HepG2 (cell line): Measurements from ENCODE around the gene ELP6. TPM values are rescaled to one million over a fixed set of nuclear protein-coding genes. Genes with fewer than 3 reads are reported as not detected.

ENCODE experiments used
- ATAC-seq: fragments of 200-7000 bp; cut with Tn5 transposase; 3 replicates; pipeline ENCODE4 v1.9.1; 2020; ENCODE audit warnings: mild to moderate bottlenecking, moderate library complexity
- BruUV-seq: library from RNA; stranded (reverse); fragments of 400-500 nt; replicated peaks from 2 replicates; lab custom pipeline; 2021; lab: Mats Ljungman, UMichigan
- CTCF ChIA-PET: fragments of 300-600 bp; formaldehyde crosslinking; extraction: SDS; loops from one replicate; lab custom pipeline; 2021; ENCODE audit warnings: low total read pairs, inconsistent platforms, low intra/inter-chr PET ratio; lab: Yijun Ruan, JAX
- POLR2A ChIA-PET: fragments of 350-600 bp; sonication (Branson Sonifier 250); formaldehyde crosslinking; loops from one replicate; lab custom pipeline; 2020; ENCODE audit warnings: antibody characterized with exemption, inconsistent platforms; lab: Yijun Ruan, JAX
- DNase-seq: peaks from one replicate; pipeline ENCODE4 v3.0.0-alpha.2; 2015; ENCODE audit warnings: low spot score
- FAIRE-seq: peaks from 3 replicates; lab custom pipeline; 2011; peaks lifted over from hg19 to GRCh38; lab: Jason Lieb, UNC
- H2AFZ ChIP-seq: one replicate; pipeline ENCODE4 v1.6.1; 2011; ENCODE audit warnings: low read length, inconsistent platforms
- H3K27ac ChIP-seq: fragments of 300-600 bp; 3 replicates; pipeline ENCODE4 v1.8.0; 2011; ENCODE audit warnings: mixed run types, mild to moderate bottlenecking, mixed read lengths, low read length, inconsistent platforms; ENCODE audit not compliant: insufficient read depth; ENCODE audit errors: extremely low read length
- H3K27me3 ChIP-seq, 2 experiments: fragments of 200-600 bp in 1 of 2; 2 replicates in 1 of 2; 3 replicates in 1 of 2; pipeline versions ENCODE4 v1.6.0 to v1.8.0; 2011; ENCODE audit warnings: low read length in 2 of 2, mild to moderate bottlenecking in 2 of 2, moderate library complexity in 2 of 2, inconsistent platforms in 1 of 2; ENCODE audit not compliant: insufficient read depth in 2 of 2, control insufficient read depth in 1 of 2
- H3K36me3 ChIP-seq, 2 experiments: fragments of 200-600 bp in 1 of 2; replicated peaks in 1 of 2; 2 replicates in 1 of 2; 3 replicates in 1 of 2; pipeline versions ENCODE4 v1.5.1 to v1.8.0; 2011; ENCODE audit warnings: low read length in 2 of 2, inconsistent platforms in 1 of 2; ENCODE audit not compliant: insufficient read depth in 2 of 2, control insufficient read depth in 1 of 2
- H3K4me1 ChIP-seq: 2 replicates; pipeline ENCODE4 v1.5.1; 2012; ENCODE audit warnings: low read length, inconsistent platforms; ENCODE audit not compliant: insufficient read depth
- H3K4me2 ChIP-seq: 2 replicates; pipeline ENCODE4 v1.6.0; 2011; ENCODE audit warnings: low read depth, low read length, inconsistent platforms
- H3K4me3 ChIP-seq, 3 experiments: fragments of 200-600 bp in 1 of 3; sonication (generic), shearing (Covaris generic) in 1 of 3; replicated peaks in 1 of 3; 2 replicates each; pipeline ENCODE4 v1.5.1; 2011 to 2016; ENCODE audit warnings: low read length in 3 of 3, inconsistent platforms in 2 of 3, low read depth in 2 of 3, mild to moderate bottlenecking in 2 of 3, control low read depth in 1 of 3, mixed read lengths in 1 of 3; ENCODE audit not compliant: insufficient read depth in 1 of 3
- H3K79me2 ChIP-seq: one replicate; pipeline ENCODE4 v1.6.1; 2011; ENCODE audit warnings: low read length, inconsistent platforms; ENCODE audit not compliant: insufficient read depth
- H3K9ac ChIP-seq: 2 replicates; pipeline ENCODE4 v1.6.0; 2011; ENCODE audit warnings: mild to moderate bottlenecking, low read depth, low read length, inconsistent platforms; ENCODE audit not compliant: insufficient read depth
- H3K9me3 ChIP-seq: 2 replicates; pipeline ENCODE4 v1.5.1; 2012; ENCODE audit warnings: mild to moderate bottlenecking, low read length
- H4K20me1 ChIP-seq: 2 replicates; pipeline ENCODE4 v1.6.0; 2011; ENCODE audit warnings: inconsistent platforms, mild to moderate bottlenecking, low read length, moderate library complexity; ENCODE audit not compliant: insufficient read depth
- DNMT1 ChIP-seq: sonication (generic); formaldehyde crosslinking; IDR thresholded peaks from 2 replicates; pipeline ENCODE4 v1.5.1; 2020; ENCODE audit warnings: mild to moderate bottlenecking, missing genetic modification reagents
- KLF13 ChIP-seq: sonication (generic); formaldehyde crosslinking; IDR thresholded peaks from 2 replicates; pipeline ENCODE4 v1.4.0; 2020; ENCODE audit warnings: mild to moderate bottlenecking, missing genetic modification reagents
- KLF16 ChIP-seq, 2 experiments: sonication (generic) in 1 of 2; formaldehyde crosslinking in 1 of 2; IDR thresholded peaks; 2 replicates each; pipeline versions ENCODE4 v1.6.1 to v1.8.0; 2016 to 2023; ENCODE audit warnings: missing genetic modification reagents in 2 of 2, missing compliant biosample characterization in 1 of 2
- MEIS1 ChIP-seq: sonication (generic); formaldehyde crosslinking; IDR thresholded peaks from 2 replicates; pipeline ENCODE4 v1.9.0; 2021; ENCODE audit warnings: mild to moderate bottlenecking, missing genetic modification reagents, moderate library complexity, borderline replicate concordance
- PRMT3 ChIP-seq: sonication (generic); formaldehyde crosslinking; IDR thresholded peaks from 2 replicates; pipeline ENCODE4 v1.8.1; 2022; ENCODE audit warnings: low read depth, mild to moderate bottlenecking, moderate library complexity, missing genetic modification reagents, borderline replicate concordance
- YEATS2 ChIP-seq: sonication (generic); formaldehyde crosslinking; IDR thresholded peaks from 2 replicates; pipeline ENCODE4 v1.4.0; 2020; ENCODE audit warnings: missing genetic modification reagents, borderline replicate concordance
- ZBTB43 ChIP-seq: sonication (generic); formaldehyde crosslinking; conservative IDR thresholded peaks from 2 replicates; pipeline ENCODE4 v1.4.0; 2020; ENCODE audit warnings: missing genetic modification reagents
- ZNF503 ChIP-seq: sonication (generic); formaldehyde crosslinking; IDR thresholded peaks from 2 replicates; pipeline ENCODE4 v1.4.0; 2020; ENCODE audit warnings: missing genetic modification reagents
- ZNF580 ChIP-seq: IDR thresholded peaks from 2 replicates; pipeline ENCODE4 v1.6.1; 2016; ENCODE audit warnings: low read depth, borderline replicate concordance
- ZNF784 ChIP-seq: sonication (generic); formaldehyde crosslinking; IDR thresholded peaks from 2 replicates; pipeline ENCODE4 v1.5.1; 2020; ENCODE audit warnings: missing genetic modification reagents, mild to moderate bottlenecking, borderline replicate concordance
- ZSCAN25 ChIP-seq: sonication (generic); formaldehyde crosslinking; IDR thresholded peaks from 2 replicates; pipeline ENCODE4 v1.8.0; 2022; ENCODE audit warnings: mild to moderate bottlenecking, missing genetic modification reagents
- ZSCAN31 ChIP-seq: sonication (generic); formaldehyde crosslinking; IDR thresholded peaks from 2 replicates; pipeline ENCODE4 v1.5.0; 2020; ENCODE audit warnings: low read depth, mild to moderate bottlenecking, missing genetic modification reagents
- WGBS: methylation state at CpG from one replicate; pipeline ENCODE4 v1.1.6; 2017; ENCODE audit warnings: low lambda C conversion rate; 5-methylcytosine and 5-hydroxymethylcytosine counted together
- in situ Hi-C: cut with HindIII; loops from 2 replicates; pipeline ENCODE4 v1.10.0; 2017; ENCODE audit warnings: low pct_unique_long_range_greater_than_20kb; ENCODE audit not compliant: extremely low pct_ligation_motif_present
- intact Hi-C: fragments of 100-400 bp; cut with micrococcal nuclease; formaldehyde crosslinking; loops from one replicate; pipeline ENCODE4 v1.10.0; 2022; ENCODE audit not compliant: unreplicated experiment
- polyA plus RNA-seq, 8 experiments: library from polyadenylated mRNA; depleted of rRNA in 3 of 8; stranded (reverse) in 7 of 8; unstranded in 1 of 8; fragments of >200 nt; fragmentation: Illumina TruSeq in 4 of 8; extraction: Trizol in 4 of 8; gene quantifications; 2 replicates each; pipeline versions ENCODE4 v1.2.1 to v1.2.3, GENCODE V29; 2011 to 2016; ENCODE audit warnings: low read depth in 4 of 8, missing spikeins in 1 of 8, mixed read lengths in 1 of 8; ENCODE audit not compliant: insufficient read depth in 1 of 8
- total RNA-seq, 5 experiments: library from RNA; depleted of rRNA; stranded (reverse); fragments of >200 nt; fragmentation: Illumina TruSeq; extraction: Trizol; gene quantifications; 2 replicates each; pipeline ENCODE4 v1.2.3, GENCODE V29; 2016; ENCODE audit warnings: low read depth in 1 of 5

ELP6 gene
- total and polyA plus RNA-seq, 2 of the 13 experiments (the other 11 are each of a cell fraction or from before 2014, with no cell fraction given), result 45.0 to 49.3 TPM

- Histone ChIP-seq H3K79me2 (no peaks in the 10 kb centered on the region), H3K4me1 (peaks cover 34% of the 10 kb centered on the region), H3K36me3 (no peaks in the 10 kb centered on the region), H3K27ac (no peak overlapping the region), H3K9ac (no peak overlapping the region), H3K9me3 (no peaks in the 10 kb centered on the region), H3K4me2 (no peak overlapping the region), H3K4me3 (no peak overlapping the region), H4K20me1 (no peaks in the 10 kb centered on the region), H2AFZ (no peak overlapping the region), H3K27me3 (peaks cover 4 to 13% of the 10 kb centered on the region in 2 experiments; a peak in 4 of 5 replicates)
- CTCF ChIA-PET, result no interaction called here
- intact Hi-C loops (no loop called here), in situ Hi-C loops (no loop called here)
- ATAC-seq (no peak), DNase-seq (no peak), FAIRE-seq (no peak)
- WGBS, result 60% methylated on average over 3 of the region's 4 CpGs
- POLR2A ChIA-PET, result no interaction called here
- no TSS peak for BruUV-seq
- TF ChIP-seq ZNF503 (CRISPR knock-in tag), result no peak
- TF ChIP-seq YEATS2, result no peak
- TF ChIP-seq ZSCAN25, result no peak
- TF ChIP-seq ZNF784 (CRISPR knock-in tag), result no peak
Observed at GRCh38 chr3:47540281-47540680, 26.8 kb upstream of the ELP6 start.

GRCh38 chr3:47536967-47537366 lies 23.5 kb upstream of the ELP6 start:
- Histone ChIP-seq H3K27ac (no peak overlapping the region), H3K4me3 (no peak overlapping the region), H3K4me2 (peak overlapping the region; percentile 21; the same call in 1 of the 2 replicates), H3K9ac (no peak overlapping the region), H3K79me2 (no peaks in the 10 kb centered on the region), H3K27me3 (peaks cover 1 to 13% of the 10 kb centered on the region in 2 experiments; a peak in 4 of 5 replicates), H3K9me3 (no peaks in the 10 kb centered on the region), H3K4me1 (peaks cover 25% of the 10 kb centered on the region), H3K36me3 (no peaks in the 10 kb centered on the region)
- ChIA-PET POLR2A (no interaction called here), CTCF (no interaction called here)
- no peak for DNase-seq
- no peak for FAIRE-seq
- no TSS peak for BruUV-seq
- no peak for TF ChIP-seq PRMT3
- TF ChIP-seq MEIS1, result no peak
- TF ChIP-seq ZBTB43, result no peak
- TF ChIP-seq KLF13 (CRISPR knock-in tag), result no peak
- no peak for TF ChIP-seq DNMT1 (CRISPR knock-in tag)
- TF ChIP-seq ZSCAN31, result no peak
- TF ChIP-seq ZNF580 (CRISPR knock-in tag), result no peak
- no peak for TF ChIP-seq KLF16 (CRISPR knock-in tag; IDR thresholded peaks at IDR 0.05)
- TF ChIP-seq, all 625 proteins: peak for 0
- H4K20me1 ChIP-seq, result no peaks in the 10 kb centered on the region
- WGBS, result 20% methylated on average over 6 of the region's 6 CpGs
- peak; percentile 30; the same call in 2 of the 3 replicates for ATAC-seq
- intact Hi-C loops, result no loop called here
- H2AFZ ChIP-seq, result no peak overlapping the region
- in situ Hi-C loops, result no loop called here
